Trophoblast cell (in vitro differentiated cells and primary cell): Measurements from ENCODE around the gene GUCA2B.

Source experiments
- DNase-seq, 2 donors: peaks; one replicate each; pipeline ENCODE4 v3.0.0-alpha.2; 2016
- H2AFZ ChIP-seq: 2 replicates; pipeline ENCODE4 v1.6.1; 2013; ENCODE audit warnings: low read length, moderate library complexity, mild to moderate bottlenecking; ENCODE audit not compliant: insufficient read depth, poor library complexity
- H2AK5ac ChIP-seq: 2 replicates; pipeline ENCODE4 v1.6.1; 2013; ENCODE audit warnings: mild to moderate bottlenecking, low read length
- H2BK120ac ChIP-seq: 2 replicates; pipeline ENCODE4 v1.6.1; 2013; ENCODE audit warnings: low read length, mild to moderate bottlenecking, moderate library complexity; ENCODE audit not compliant: insufficient read depth, poor library complexity
- H2BK12ac ChIP-seq: 2 replicates; pipeline ENCODE4 v1.6.1; 2013; ENCODE audit warnings: mild to moderate bottlenecking, low read length, moderate library complexity
- H2BK5ac ChIP-seq: 2 replicates; pipeline ENCODE4 v1.6.1; 2013; ENCODE audit warnings: low read length, low read depth, moderate library complexity, mild to moderate bottlenecking; ENCODE audit not compliant: poor library complexity
- H3K14ac ChIP-seq: 2 replicates; pipeline ENCODE4 v1.6.1; 2013; ENCODE audit warnings: mild to moderate bottlenecking, low read length
- H3K18ac ChIP-seq: 2 replicates; pipeline ENCODE4 v1.6.1; 2013; ENCODE audit warnings: mild to moderate bottlenecking, low read length
- H3K23ac ChIP-seq: 2 replicates; pipeline ENCODE4 v1.6.1; 2013; ENCODE audit warnings: low read length
- H3K27ac ChIP-seq: 2 replicates; pipeline ENCODE4 v1.5.1; 2013; ENCODE audit warnings: low read depth, mild to moderate bottlenecking, inconsistent platforms, low read length, moderate library complexity
- H3K27me3 ChIP-seq: 2 replicates; pipeline ENCODE4 v1.6.1; 2013; ENCODE audit warnings: inconsistent platforms, mild to moderate bottlenecking, low read length, moderate library complexity; ENCODE audit not compliant: insufficient read depth
- H3K36me3 ChIP-seq, 2 experiments: 1 replicate in 1 of 2; 2 replicates in 1 of 2; pipeline ENCODE4 v1.6.1; 2013; ENCODE audit warnings: low read length in 2 of 2, mild to moderate bottlenecking in 2 of 2, moderate library complexity in 1 of 2; ENCODE audit not compliant: insufficient read depth in 2 of 2, control insufficient read depth in 1 of 2
- H3K4ac ChIP-seq: 2 replicates; pipeline ENCODE4 v1.6.1; 2013; ENCODE audit warnings: low read depth, mild to moderate bottlenecking, low read length, moderate library complexity
- H3K4me1 ChIP-seq, 2 experiments: 1 replicate in 1 of 2; 2 replicates in 1 of 2; pipeline ENCODE4 v1.6.1; 2013; ENCODE audit warnings: low read length in 2 of 2, mild to moderate bottlenecking in 2 of 2, moderate library complexity in 1 of 2; ENCODE audit not compliant: insufficient read depth in 2 of 2, control insufficient read depth in 1 of 2
- H3K4me2 ChIP-seq: 2 replicates; pipeline ENCODE4 v1.6.1; 2013; ENCODE audit warnings: inconsistent platforms, mild to moderate bottlenecking, low read length, moderate library complexity
- H3K4me3 ChIP-seq: 2 replicates; pipeline ENCODE4 v1.5.1; 2013; ENCODE audit warnings: mild to moderate bottlenecking, low read depth, low read length, inconsistent platforms
- H3K79me1 ChIP-seq: one replicate; pipeline ENCODE4 v1.6.1; 2013; ENCODE audit warnings: low read length
- H3K79me2 ChIP-seq: 2 replicates; pipeline ENCODE4 v1.6.1; 2013; ENCODE audit warnings: low read length, mild to moderate bottlenecking; ENCODE audit not compliant: control insufficient read depth, insufficient read depth, poor library complexity
- H3K9ac ChIP-seq: 2 replicates; pipeline ENCODE4 v1.6.1; 2013; ENCODE audit warnings: mild to moderate bottlenecking, low read length
- H3K9me3 ChIP-seq: 2 replicates; pipeline ENCODE4 v1.6.1; 2013; ENCODE audit warnings: low read depth, mild to moderate bottlenecking, control low read depth, inconsistent platforms, low read length; ENCODE audit not compliant: insufficient read depth
- H4K12ac ChIP-seq: 2 replicates; pipeline ENCODE4 v1.6.1; 2013; ENCODE audit warnings: low read depth, mild to moderate bottlenecking, low read length, moderate library complexity
- H4K8ac ChIP-seq: 2 replicates; pipeline ENCODE4 v1.6.1; 2013; ENCODE audit warnings: low read depth, mild to moderate bottlenecking, low read length, moderate library complexity
- H4K91ac ChIP-seq: one replicate; pipeline ENCODE4 v1.6.1; 2013; ENCODE audit warnings: low read depth, mild to moderate bottlenecking, low read length, moderate library complexity
- WGBS: extraction: QIAGEN DNeasy Blood & Tissue Kit; methylation state at CpG from one replicate; pipeline ENCODE4 v1.1.7; 2013; ENCODE audit warnings: missing lambda C conversion rate; ENCODE audit not compliant: insufficient read length, insufficient coverage; ENCODE audit errors: extremely low coverage; 5-methylcytosine and 5-hydroxymethylcytosine counted together

GUCA2B gene

DNA sequence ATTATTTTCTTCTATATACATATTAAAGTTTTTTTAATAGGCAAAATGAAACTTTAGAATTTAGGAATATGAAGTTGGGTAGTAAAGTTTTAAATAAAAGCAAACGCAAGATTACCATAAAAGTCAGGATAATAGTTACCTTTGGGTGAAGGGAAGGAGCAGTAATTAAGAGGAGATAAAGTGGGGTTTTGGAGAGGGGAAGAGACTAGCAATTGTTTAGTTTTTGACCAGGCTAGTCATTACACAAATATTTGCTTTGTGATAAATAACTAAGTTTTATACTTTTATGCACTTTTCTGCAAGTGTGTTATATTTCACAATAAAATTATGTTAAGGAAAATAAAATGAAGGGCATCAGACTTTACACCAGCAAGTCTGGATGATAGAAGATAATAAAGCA lies 27.7 kb upstream of the GUCA2B start:
- Histone ChIP-seq H3K79me1 (no peaks in the 10 kb centered on the region), H3K4me1 (peaks cover 0 to 6% of the 10 kb centered on the region in 2 experiments), H2AFZ (no peak overlapping the region), H2BK12ac (no peak overlapping the region), H2BK5ac (no peak overlapping the region), H4K91ac (no peak overlapping the region), H2BK120ac (no peak overlapping the region), H3K9me3 (no peaks in the 10 kb centered on the region), H2AK5ac (no peak overlapping the region), H3K14ac (no peak overlapping the region), H4K8ac (no peak overlapping the region), H3K27ac (no peak overlapping the region), H3K9ac (no peak overlapping the region), H3K27me3 (no peaks in the 10 kb centered on the region), H3K4me2 (no peak overlapping the region), H3K18ac (no peak overlapping the region), H3K23ac (no peak overlapping the region), H3K4ac (no peak overlapping the region), H3K4me3 (no peak overlapping the region), H4K12ac (no peak overlapping the region), H3K36me3 (no peaks in the 10 kb centered on the region), H3K79me2 (no peaks in the 10 kb centered on the region)
- no peak for DNase-seq
- 100% methylated on average over 1 of the region's 1 CpG for WGBS

DNA sequence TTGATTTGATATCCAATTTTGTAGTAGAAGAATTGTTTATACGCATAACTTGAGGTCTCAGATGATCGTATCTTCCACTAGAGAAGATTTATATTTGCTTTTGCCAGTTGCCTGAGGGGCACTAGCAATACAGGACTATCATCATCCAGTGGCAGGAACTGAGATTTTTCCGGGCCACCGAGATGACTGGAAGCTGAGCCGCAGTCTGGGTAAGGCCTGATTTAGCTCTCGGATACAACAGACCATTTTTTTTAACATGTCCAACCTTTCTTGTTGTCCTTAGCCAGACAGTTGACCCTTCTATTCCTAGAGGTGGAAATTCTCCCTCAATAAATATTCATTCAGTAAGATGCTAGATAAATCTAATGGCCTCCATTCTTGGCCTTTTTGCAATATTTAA lies 25.4 kb upstream of the GUCA2B start:
- no peaks in the 10 kb centered on the region for H3K79me2 ChIP-seq
- H3K27ac ChIP-seq, result no peak overlapping the region
- no peak overlapping the region for H2BK5ac ChIP-seq
- H3K27me3 ChIP-seq, result no peaks in the 10 kb centered on the region
- H3K4me3 ChIP-seq, result no peak overlapping the region
- H3K4ac ChIP-seq, result no peak overlapping the region
- no peak overlapping the region for H2AK5ac ChIP-seq
- no peak overlapping the region for H4K91ac ChIP-seq
- no peak overlapping the region for H3K18ac ChIP-seq
- no peak overlapping the region for H2AFZ ChIP-seq
- no peak overlapping the region for H2BK120ac ChIP-seq
- peaks cover 0 to 6% of the 10 kb centered on the region in 2 experiments for H3K4me1 ChIP-seq
- H4K12ac ChIP-seq, result no peak overlapping the region
- no peak overlapping the region for H2BK12ac ChIP-seq
- no peak for DNase-seq
- H3K9ac ChIP-seq, result no peak overlapping the region
- H3K79me1 ChIP-seq, result no peaks in the 10 kb centered on the region
- H3K14ac ChIP-seq, result no peak overlapping the region
- no peak overlapping the region for H3K4me2 ChIP-seq
- no peak overlapping the region for H3K23ac ChIP-seq
- no peak overlapping the region for H4K8ac ChIP-seq
- H3K9me3 ChIP-seq, result no peaks in the 10 kb centered on the region
- H3K36me3 ChIP-seq, result no peaks in the 10 kb centered on the region
- no CpG with 5 or more reads among the region's 6 CpGs for WGBS

DNA sequence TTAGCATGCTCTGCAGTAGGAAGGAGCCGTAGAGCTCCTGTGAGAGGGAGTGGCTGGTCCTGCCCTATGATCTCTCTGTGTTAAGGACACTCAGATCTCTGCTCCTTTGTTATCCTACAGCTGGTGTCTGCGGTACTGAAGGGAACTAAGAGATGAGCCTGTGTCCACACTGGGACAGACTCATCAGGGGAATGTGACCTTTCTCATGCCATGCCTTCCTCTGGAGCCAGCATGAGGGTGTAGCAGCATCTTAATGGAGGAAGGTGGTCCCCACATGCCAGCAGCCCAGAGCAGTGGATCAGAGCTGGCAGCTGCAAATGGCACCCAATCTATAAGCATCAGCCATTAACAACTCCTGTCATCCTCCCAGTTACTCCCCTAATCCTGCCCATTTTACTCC lies 24.7 kb upstream of the GUCA2B start:
- Histone ChIP-seq H4K8ac (no peak overlapping the region), H4K12ac (no peak overlapping the region), H2BK120ac (no peak overlapping the region), H3K79me2 (no peaks in the 10 kb centered on the region), H2AFZ (no peak overlapping the region), H3K23ac (no peak overlapping the region), H3K9me3 (no peaks in the 10 kb centered on the region), H3K4ac (no peak overlapping the region), H3K36me3 (no peaks in the 10 kb centered on the region), H3K27me3 (no peaks in the 10 kb centered on the region), H2BK5ac (no peak overlapping the region), H3K14ac (no peak overlapping the region), H2AK5ac (no peak overlapping the region), H3K9ac (no peak overlapping the region), H3K4me1 (peaks cover 0 to 6% of the 10 kb centered on the region in 2 experiments), H3K4me3 (no peak overlapping the region), H3K27ac (no peak overlapping the region), H3K18ac (no peak overlapping the region), H4K91ac (no peak overlapping the region), H2BK12ac (no peak overlapping the region), H3K4me2 (no peak overlapping the region), H3K79me1 (no peaks in the 10 kb centered on the region)
- peak in 1 of 2 donors; percentile 51 for DNase-seq
- no CpG with 5 or more reads among the region's 2 CpGs for WGBS

DNA sequence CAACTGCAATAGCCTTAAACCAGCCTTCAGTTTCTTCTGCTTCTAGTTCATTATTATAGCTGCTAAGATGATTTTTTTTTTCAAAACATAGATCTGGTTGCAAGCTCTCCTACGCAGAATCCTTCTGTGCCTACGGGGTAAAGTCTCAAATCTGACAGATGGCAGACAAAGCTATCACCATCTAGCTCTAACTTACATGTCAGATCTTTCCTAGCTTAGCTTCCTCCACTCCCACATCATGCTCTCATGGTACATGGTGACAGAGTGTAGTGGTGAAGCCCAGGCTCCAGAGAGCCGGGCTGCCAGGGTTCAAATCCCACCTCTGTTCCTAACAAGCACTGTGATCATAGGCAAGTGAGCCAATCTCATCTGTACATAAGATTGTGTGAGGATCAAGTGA lies 24.2 kb upstream of the GUCA2B start:
- H3K4ac ChIP-seq, result no peak overlapping the region
- no peak overlapping the region for H3K4me3 ChIP-seq
- WGBS, result no CpG with 5 or more reads among the region's 3 CpGs
- no peak overlapping the region for H3K9ac ChIP-seq
- no peak overlapping the region for H2BK12ac ChIP-seq
- no peak overlapping the region for H2AK5ac ChIP-seq
- no peak for DNase-seq
- H3K36me3 ChIP-seq, result no peaks in the 10 kb centered on the region
- H3K4me2 ChIP-seq, result no peak overlapping the region
- H3K18ac ChIP-seq, result no peak overlapping the region
- H3K9me3 ChIP-seq, result no peaks in the 10 kb centered on the region
- no peak overlapping the region for H3K14ac ChIP-seq
- no peaks in the 10 kb centered on the region for H3K79me2 ChIP-seq
- H4K91ac ChIP-seq, result no peak overlapping the region
- no peak overlapping the region for H2BK5ac ChIP-seq
- no peak overlapping the region for H2AFZ ChIP-seq
- H3K27me3 ChIP-seq, result no peaks in the 10 kb centered on the region
- H3K23ac ChIP-seq, result no peak overlapping the region
- no peaks in the 10 kb centered on the region for H3K79me1 ChIP-seq
- H2BK120ac ChIP-seq, result no peak overlapping the region
- H3K4me1 ChIP-seq, result peaks cover 0 to 6% of the 10 kb centered on the region in 2 experiments
- no peak overlapping the region for H4K12ac ChIP-seq
- H3K27ac ChIP-seq, result no peak overlapping the region
- H4K8ac ChIP-seq, result no peak overlapping the region
